Loucy (cell line): Measurements from ENCODE around the gene NFATC1.

Experiments
- H2AFZ ChIP-seq: fragments of 200-600 bp; sonication (generic); 2 replicates; pipeline ENCODE4 v1.6.0; 2016; ENCODE audit warnings: antibody characterized with exemption, mild to moderate bottlenecking, low read length, moderate library complexity
- H3F3A ChIP-seq: fragments of 200-600 bp; 2 replicates; pipeline ENCODE4 v1.6.0; 2016; ENCODE audit warnings: antibody characterized with exemption, low read depth, mild to moderate bottlenecking
- H3K27me3 ChIP-seq: fragments of 200-600 bp; sonication (generic); 2 replicates; pipeline ENCODE4 v1.6.1; 2014; ENCODE audit warnings: low read length, mild to moderate bottlenecking; ENCODE audit not compliant: insufficient read depth, poor library complexity, severe bottlenecking
- H3K36me3 ChIP-seq: fragments of 200-600 bp; sonication (generic); 2 replicates; pipeline ENCODE4 v1.6.1; 2016; ENCODE audit warnings: low read length; ENCODE audit not compliant: insufficient read depth
- H3K4me1 ChIP-seq: fragments of 200-600 bp; sonication (generic); 2 replicates; pipeline ENCODE4 v1.5.1; 2014; ENCODE audit warnings: low read length, mild to moderate bottlenecking; ENCODE audit not compliant: insufficient read depth, poor library complexity, severe bottlenecking
- H3K4me2 ChIP-seq: fragments of 200-600 bp; sonication (generic); 2 replicates; pipeline ENCODE4 v1.6.0; 2014; ENCODE audit warnings: antibody characterized with exemption, low read length, low read depth, mild to moderate bottlenecking; ENCODE audit not compliant: poor library complexity, severe bottlenecking
- H3K4me3 ChIP-seq: fragments of 200-600 bp; sonication (generic); 2 replicates; pipeline ENCODE4 v1.5.1; 2014; ENCODE audit warnings: low read length, mild to moderate bottlenecking, mixed read lengths; ENCODE audit not compliant: poor library complexity, severe bottlenecking
- H3K79me2 ChIP-seq: fragments of 200-600 bp; sonication (generic); 2 replicates; pipeline ENCODE4 v1.6.1; 2014; ENCODE audit warnings: low read length; ENCODE audit not compliant: insufficient read depth
- H3K9ac ChIP-seq: fragments of 200-600 bp; sonication (generic); 2 replicates; pipeline ENCODE4 v1.6.0; 2014; ENCODE audit warnings: mild to moderate bottlenecking, low read depth, low read length, moderate library complexity; ENCODE audit not compliant: poor library complexity, severe bottlenecking
- H3K9me2 ChIP-seq: fragments of 200-600 bp; sonication (generic); replicated peaks from 2 replicates; pipeline ENCODE4 v1.6.1; 2016; ENCODE audit warnings: low read depth, low read length, mixed read lengths
- H3K9me3 ChIP-seq: fragments of 200-600 bp; sonication (generic); 2 replicates; pipeline ENCODE4 v1.6.1; 2014; ENCODE audit warnings: mild to moderate bottlenecking, antibody characterized with exemption, low read length, low read depth; ENCODE audit not compliant: insufficient read depth
- H4K20me1 ChIP-seq: fragments of 200-600 bp; sonication (generic); 2 replicates; pipeline ENCODE4 v1.6.0; 2014; ENCODE audit warnings: antibody characterized with exemption, low read length, mild to moderate bottlenecking; ENCODE audit not compliant: insufficient read depth, poor library complexity, severe bottlenecking
- EZH2phosphoT487 ChIP-seq: fragments of 200-600 bp; IDR thresholded peaks from 2 replicates; pipeline ENCODE4 v1.6.1; 2018; ENCODE audit warnings: antibody characterized with exemption, mild to moderate bottlenecking, moderate library complexity, borderline replicate concordance
- TF ChIP-seq, protein P1 (sequence below): fragments of 200-600 bp; sonication (generic); conservative IDR thresholded peaks from 2 replicates; pipeline ENCODE4 v1.5.1; 2014; ENCODE audit warnings: mild to moderate bottlenecking, antibody characterized with exemption, low read length

Gene NFATC1

DNA sequence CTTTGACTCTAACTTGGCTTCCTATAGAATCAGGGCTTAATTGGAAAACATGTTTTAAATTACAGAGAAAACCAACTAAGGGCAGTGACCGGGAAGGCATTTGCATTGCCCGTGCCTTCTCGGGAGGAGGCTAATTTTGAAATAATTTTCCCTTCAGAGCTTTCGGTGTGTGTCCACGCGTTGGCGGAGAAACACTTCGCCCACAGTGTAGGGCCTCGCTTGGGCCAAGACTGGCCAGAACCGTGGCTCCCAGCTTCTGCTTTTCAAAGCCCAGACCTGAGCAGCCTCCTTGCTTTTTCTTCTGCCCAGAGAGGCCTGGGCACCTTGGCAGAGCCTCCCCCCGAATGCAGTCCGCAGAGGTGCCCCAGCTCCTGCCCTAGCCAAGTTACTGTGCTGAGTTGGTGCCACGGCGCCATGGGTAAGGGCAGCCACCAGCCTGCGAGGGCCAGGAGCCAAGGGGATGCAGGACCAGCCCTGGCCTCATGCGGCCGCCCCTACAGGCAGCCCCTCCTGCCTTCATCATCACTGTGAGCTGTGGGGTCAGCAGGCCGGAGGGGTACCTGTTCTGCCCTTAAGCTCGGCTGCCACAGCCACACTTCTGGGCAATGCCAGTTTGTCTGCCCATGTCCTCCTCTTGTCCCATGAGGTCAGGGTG, 57.4 kb downstream of the NFATC1 start:
- Histone ChIP-seq H2AFZ (no peak overlapping the region), H3K9me3 (no peaks in the 10 kb centered on the region), H3F3A (no peaks in the 10 kb centered on the region), H3K79me2 (no peaks in the 10 kb centered on the region), H3K36me3 (peaks cover 49% of the 10 kb centered on the region; the same call in 1 of the 2 replicates), H3K27me3 (no peaks in the 10 kb centered on the region), H3K4me2 (no peak overlapping the region), H3K4me3 (no peak overlapping the region), H3K9me2 (no peaks in the 10 kb centered on the region), H3K4me1 (no peaks in the 10 kb centered on the region), H3K9ac (no peak overlapping the region), H4K20me1 (no peaks in the 10 kb centered on the region)
- TF ChIP-seq, protein P1, sequence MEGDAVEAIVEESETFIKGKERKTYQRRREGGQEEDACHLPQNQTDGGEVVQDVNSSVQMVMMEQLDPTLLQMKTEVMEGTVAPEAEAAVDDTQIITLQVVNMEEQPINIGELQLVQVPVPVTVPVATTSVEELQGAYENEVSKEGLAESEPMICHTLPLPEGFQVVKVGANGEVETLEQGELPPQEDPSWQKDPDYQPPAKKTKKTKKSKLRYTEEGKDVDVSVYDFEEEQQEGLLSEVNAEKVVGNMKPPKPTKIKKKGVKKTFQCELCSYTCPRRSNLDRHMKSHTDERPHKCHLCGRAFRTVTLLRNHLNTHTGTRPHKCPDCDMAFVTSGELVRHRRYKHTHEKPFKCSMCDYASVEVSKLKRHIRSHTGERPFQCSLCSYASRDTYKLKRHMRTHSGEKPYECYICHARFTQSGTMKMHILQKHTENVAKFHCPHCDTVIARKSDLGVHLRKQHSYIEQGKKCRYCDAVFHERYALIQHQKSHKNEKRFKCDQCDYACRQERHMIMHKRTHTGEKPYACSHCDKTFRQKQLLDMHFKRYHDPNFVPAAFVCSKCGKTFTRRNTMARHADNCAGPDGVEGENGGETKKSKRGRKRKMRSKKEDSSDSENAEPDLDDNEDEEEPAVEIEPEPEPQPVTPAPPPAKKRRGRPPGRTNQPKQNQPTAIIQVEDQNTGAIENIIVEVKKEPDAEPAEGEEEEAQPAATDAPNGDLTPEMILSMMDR, result no peak
- TF ChIP-seq EZH2phosphoT487, result no peak

DNA sequence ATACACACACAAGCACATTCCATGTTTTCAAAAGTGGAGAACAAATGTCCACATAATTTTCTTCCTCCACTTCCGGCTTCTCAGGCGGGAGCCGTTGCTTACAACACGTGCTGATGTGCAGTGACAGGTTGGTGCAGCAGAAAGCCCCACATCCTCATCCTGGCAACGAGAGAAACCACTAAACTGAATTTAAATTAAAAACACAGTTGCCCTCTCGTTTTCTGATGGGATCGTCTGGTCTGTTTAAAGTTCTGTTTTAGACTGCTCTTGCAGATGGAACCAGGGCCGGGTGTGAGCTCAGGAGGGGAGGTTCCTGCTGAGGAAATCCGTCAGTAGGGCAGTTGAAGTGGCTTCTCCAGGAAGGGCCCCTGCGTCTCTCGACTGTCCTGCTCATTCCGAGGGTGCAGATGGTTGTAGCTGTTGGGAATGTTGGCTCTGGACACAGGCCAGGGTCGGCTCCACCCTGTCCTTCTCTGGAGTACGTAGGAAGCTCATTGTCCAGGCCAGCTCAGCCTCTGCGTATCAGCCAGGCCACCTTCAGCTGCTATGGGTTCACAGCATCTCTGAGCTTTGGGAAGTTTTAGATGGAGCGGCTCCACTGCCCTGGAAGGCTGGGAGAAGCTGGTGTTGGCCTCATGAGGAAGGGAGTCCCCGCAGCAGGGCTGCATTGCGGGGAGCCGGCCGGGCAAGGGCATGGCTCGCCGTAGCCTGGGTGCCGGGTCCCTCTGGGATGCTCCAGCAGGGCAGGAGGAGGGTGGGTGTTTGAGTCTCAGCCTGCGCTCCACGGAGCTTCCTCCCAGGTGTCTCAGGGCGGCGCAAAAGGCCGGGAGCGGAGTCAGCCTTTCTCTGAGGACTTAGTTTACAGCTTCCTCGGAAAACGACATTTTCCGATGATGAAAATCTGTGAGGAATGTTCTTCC, 58.3 kb downstream of the NFATC1 start:
- Histone ChIP-seq H3K4me1 (peaks cover 3% of the 10 kb centered on the region), H3K4me3 (no peak overlapping the region), H3K36me3 (peaks cover 44% of the 10 kb centered on the region; the same call in 1 of the 2 replicates), H3K79me2 (no peaks in the 10 kb centered on the region), H4K20me1 (no peaks in the 10 kb centered on the region), H3K9ac (no peak overlapping the region), H3K27me3 (no peaks in the 10 kb centered on the region), H3K9me3 (no peaks in the 10 kb centered on the region), H2AFZ (no peak overlapping the region), H3F3A (no peaks in the 10 kb centered on the region), H3K9me2 (no peaks in the 10 kb centered on the region), H3K4me2 (no peak overlapping the region)
- TF ChIP-seq, protein P1, result no peak
- no peak for TF ChIP-seq EZH2phosphoT487

DNA sequence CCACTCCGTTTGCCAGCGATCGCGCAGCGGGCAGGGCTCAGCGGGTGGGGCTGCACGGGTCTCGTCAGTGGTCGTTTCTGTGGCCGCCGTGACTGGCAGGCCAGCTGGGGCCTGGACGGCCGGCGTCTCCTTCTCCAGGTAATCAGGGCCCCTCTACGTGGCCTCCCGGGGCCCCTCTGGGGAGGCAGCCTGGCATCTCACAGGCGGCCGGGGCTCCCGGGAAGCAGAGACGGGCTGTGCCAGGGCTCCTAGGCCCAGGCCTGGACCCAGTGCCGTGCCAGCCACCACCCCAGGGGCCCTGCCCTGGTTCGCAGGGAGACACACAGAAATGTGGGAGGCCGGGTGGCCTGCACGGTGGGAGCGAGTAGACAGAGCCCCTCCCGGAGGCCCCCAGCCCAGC, 59.5 kb downstream of the NFATC1 start:
- Histone ChIP-seq H3K4me1 (peaks cover 15% of the 10 kb centered on the region), H2AFZ (no peak overlapping the region), H3K27me3 (no peaks in the 10 kb centered on the region), H3K36me3 (peaks cover 34% of the 10 kb centered on the region; the same call in 1 of the 2 replicates), H3K4me3 (no peak overlapping the region), H3F3A (no peaks in the 10 kb centered on the region), H3K9me3 (no peaks in the 10 kb centered on the region), H4K20me1 (no peaks in the 10 kb centered on the region), H3K4me2 (no peak overlapping the region), H3K9me2 (no peaks in the 10 kb centered on the region), H3K9ac (no peak overlapping the region), H3K79me2 (no peaks in the 10 kb centered on the region)
- TF ChIP-seq, protein P1, result no peak
- TF ChIP-seq EZH2phosphoT487, result no peak
